Measurements from ENCODE around the gene RBMXL3.

- TF ChIP-seq CTCF (IDR thresholded peaks at IDR 0.05; ENCODE audit: low read depth, low read length, missing input control) (no peak), RAD21 (IDR thresholded peaks at IDR 0.05) (no peak), MAX (IDR thresholded peaks at IDR 0.05) (no peak), HNF4G (IDR thresholded peaks at IDR 0.05) (no peak), TAF1 (conservative IDR thresholded peaks at IDR 0.05) (no peak)
Measured at GRCh38 chrX:115233497-115234455, 44.6 kb downstream of the RBMXL3 start, which contains the start of gene LRCH2.

Data from liver (tissue), 3 donors.